ENCODE measurements around the gene KCNMA1.

KCNMA1 gene

GRCh38 chr10:77131214-77131613, 506.4 kb downstream of the KCNMA1 start:
- no peak for DNase-seq

GRCh38 chr10:77127243-77127642, 510.4 kb downstream of the KCNMA1 start:
- DNase-seq: no peak

- no peak for DNase-seq
Measured at GRCh38 chr10:77125231-77125630, 512.4 kb downstream of the KCNMA1 start.

GRCh38 chr10:77123330-77123729, 514.3 kb downstream of the KCNMA1 start:
- no peak for DNase-seq

- DNase-seq: no peak
Measured at GRCh38 chr10:77121829-77122228, 515.8 kb downstream of the KCNMA1 start.

- no peak for DNase-seq
Measured at GRCh38 chr10:77120666-77121376, 516.8 kb downstream of the KCNMA1 start.

- no peak for DNase-seq
Measured at GRCh38 chr10:77120012-77120411, 517.6 kb downstream of the KCNMA1 start.

- peak in 1 of 5 experiments; percentile 10 for DNase-seq
Measured at GRCh38 chr10:77118603-77119282, 518.9 kb downstream of the KCNMA1 start.

GRCh38 chr10:77117501-77117900, 520.1 kb downstream of the KCNMA1 start:
- no peak for DNase-seq

- no peak for DNase-seq
Measured at GRCh38 chr10:77116904-77117303, 520.7 kb downstream of the KCNMA1 start.

GRCh38 chr10:77114181-77114821, 523.3 kb downstream of the KCNMA1 start:
- no peak for DNase-seq

- peak in 1 of 5 experiments; percentile 26 for DNase-seq
Measured at GRCh38 chr10:77111611-77112550, 525.7 kb downstream of the KCNMA1 start.

GRCh38 chr10:77110757-77111156, 526.9 kb downstream of the KCNMA1 start:
- no peak for DNase-seq

- DNase-seq: peak in 1 of 5 experiments; percentile 9
Measured at GRCh38 chr10:77109351-77109994, 528.1 kb downstream of the KCNMA1 start.

GRCh38 chr10:77106676-77107075, 530.9 kb downstream of the KCNMA1 start:
- no peak for DNase-seq

- no peak for DNase-seq
Measured at GRCh38 chr10:77105761-77106221, 531.8 kb downstream of the KCNMA1 start.

GRCh38 chr10:77104459-77104980, 533.1 kb downstream of the KCNMA1 start:
- DNase-seq: no peak

- DNase-seq: no peak
Measured at GRCh38 chr10:77103213-77103612, 534.4 kb downstream of the KCNMA1 start.

GRCh38 chr10:77101341-77101740, 536.3 kb downstream of the KCNMA1 start:
- no peak for DNase-seq

GRCh38 chr10:77099136-77099535, 538.5 kb downstream of the KCNMA1 start:
- no peak for DNase-seq

- no peak for DNase-seq
Measured at GRCh38 chr10:77097625-77098024, 540.0 kb downstream of the KCNMA1 start.

GRCh38 chr10:77093126-77093525, 544.5 kb downstream of the KCNMA1 start:
- no peak for DNase-seq

Measured in T-helper 2 cell (primary cell).